GM23338 (cell line): Measurements from ENCODE around the gene HNF1B.
A peak's percentile ranks its signal among the peaks of the same experiment; 100 is the strongest.

Source experiments
- CTCF ChIP-seq, 2 experiments: fragments of 200-600 bp in 1 of 2; sonication (generic) in 1 of 2; conservative IDR thresholded peaks; 2 replicates each; pipeline versions ENCODE4 v1.5.1 to v1.6.1; 2016 to 2017; ENCODE audit warnings: antibody characterized with exemption in 2 of 2, low read depth in 2 of 2, mild to moderate bottlenecking in 2 of 2, moderate library complexity in 1 of 2
- EZH2phosphoT487 ChIP-seq: fragments of 200-600 bp; sonication (generic); IDR thresholded peaks from one replicate; pipeline ENCODE4 v1.8.1; 2018; ENCODE audit warnings: antibody characterized with exemption; ENCODE audit not compliant: unreplicated experiment
- JUNB ChIP-seq: IDR thresholded peaks from one replicate; pipeline ENCODE4 v1.6.1; 2016; ENCODE audit warnings: antibody characterized with exemption; ENCODE audit not compliant: unreplicated experiment
- POLR2AphosphoS5 ChIP-seq: IDR thresholded peaks from 2 replicates; pipeline ENCODE4 v1.6.1; 2016; ENCODE audit warnings: antibody characterized with exemption, low read depth
- REST ChIP-seq: IDR thresholded peaks from one replicate; pipeline ENCODE4 v1.6.1; 2018; ENCODE audit warnings: antibody characterized with exemption; ENCODE audit not compliant: unreplicated experiment
- ZNF462 ChIP-seq: fragments of 250-450 bp; sonication (Bioruptor Pico); IDR thresholded peaks from 2 replicates; pipeline ENCODE4 v1.5.0; 2020; ENCODE audit warnings: mild to moderate bottlenecking, moderate library complexity

GRCh38 chr17:37643118-37643766, 101.6 kb downstream of the HNF1B start, which contains the start of gene DDX52:
- TF ChIP-seq REST = no peak
- no peak for TF ChIP-seq EZH2phosphoT487
- peak; percentile 88 for TF ChIP-seq POLR2AphosphoS5
- no peak for TF ChIP-seq ZNF462 (CRISPR knock-in tag)
- TF ChIP-seq CTCF (conservative IDR thresholded peaks at IDR 0.05; ENCODE audit: low read depth in 2 of 2) = no peak
- no peak for TF ChIP-seq JUNB
